ENCODE data around the gene FGFR3. TPM values are rescaled to one million over a fixed set of nuclear protein-coding genes. Genes with fewer than 3 reads are reported as not detected.

FGFR3 gene
- total and polyA plus RNA-seq, 10 of the 15 experiments (the other 5 are each of a cell fraction or from before 2014, with no cell fraction given), result 0.05 to 0.33 (median 0.18) TPM; not detected in 6

DNA sequence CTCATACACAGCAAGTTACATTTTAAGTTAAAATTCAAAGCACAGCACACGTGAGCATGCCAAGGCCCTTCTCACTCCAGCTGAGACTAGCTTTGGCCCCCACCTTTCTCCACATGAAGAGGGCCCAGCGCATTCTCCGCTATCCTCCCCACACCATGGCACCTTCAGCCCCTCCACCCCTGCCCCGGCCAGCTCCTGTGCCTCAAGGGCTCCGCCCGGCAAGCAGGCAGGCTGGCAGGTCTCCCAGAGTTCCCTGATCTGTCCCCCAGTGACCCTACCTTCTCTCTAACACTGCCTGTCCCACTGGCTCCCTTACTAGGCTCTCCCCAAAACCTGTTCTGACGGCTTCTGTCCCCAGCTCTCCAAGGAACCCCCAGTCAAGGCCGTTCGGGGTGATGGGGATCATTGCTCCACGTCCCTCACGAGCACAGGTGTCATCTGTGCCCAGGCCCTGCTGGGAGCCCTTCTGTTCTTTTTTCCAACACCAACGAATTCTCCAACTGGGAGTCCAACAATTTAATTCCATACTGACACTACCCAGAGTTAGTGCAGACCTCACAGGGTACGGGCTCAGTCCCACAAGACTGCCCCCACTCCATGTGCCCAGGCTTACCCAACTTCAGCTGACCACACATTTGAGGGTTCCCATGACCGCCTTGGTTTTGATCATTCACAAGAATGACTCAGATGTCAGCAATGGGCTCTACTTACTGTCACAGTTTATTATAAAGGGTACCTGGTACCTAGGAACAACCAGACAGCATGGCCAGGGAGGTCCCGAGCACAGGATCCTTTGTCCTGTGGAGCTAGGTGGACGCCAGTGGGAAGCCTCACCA lies 58.7 kb downstream of the FGFR3 start (continued):
- TF ChIP-seq NFXL1 (IDR thresholded peaks at IDR 0.05; ENCODE audit: borderline replicate concordance), result no peak
- TF ChIP-seq SMAD5 (IDR thresholded peaks at IDR 0.05; ENCODE audit: low read depth), result no peak
- TF ChIP-seq IRF4 (IDR thresholded peaks at IDR 0.05; ENCODE audit: low read depth, low read length), result no peak
- TF ChIP-seq, protein P1, sequence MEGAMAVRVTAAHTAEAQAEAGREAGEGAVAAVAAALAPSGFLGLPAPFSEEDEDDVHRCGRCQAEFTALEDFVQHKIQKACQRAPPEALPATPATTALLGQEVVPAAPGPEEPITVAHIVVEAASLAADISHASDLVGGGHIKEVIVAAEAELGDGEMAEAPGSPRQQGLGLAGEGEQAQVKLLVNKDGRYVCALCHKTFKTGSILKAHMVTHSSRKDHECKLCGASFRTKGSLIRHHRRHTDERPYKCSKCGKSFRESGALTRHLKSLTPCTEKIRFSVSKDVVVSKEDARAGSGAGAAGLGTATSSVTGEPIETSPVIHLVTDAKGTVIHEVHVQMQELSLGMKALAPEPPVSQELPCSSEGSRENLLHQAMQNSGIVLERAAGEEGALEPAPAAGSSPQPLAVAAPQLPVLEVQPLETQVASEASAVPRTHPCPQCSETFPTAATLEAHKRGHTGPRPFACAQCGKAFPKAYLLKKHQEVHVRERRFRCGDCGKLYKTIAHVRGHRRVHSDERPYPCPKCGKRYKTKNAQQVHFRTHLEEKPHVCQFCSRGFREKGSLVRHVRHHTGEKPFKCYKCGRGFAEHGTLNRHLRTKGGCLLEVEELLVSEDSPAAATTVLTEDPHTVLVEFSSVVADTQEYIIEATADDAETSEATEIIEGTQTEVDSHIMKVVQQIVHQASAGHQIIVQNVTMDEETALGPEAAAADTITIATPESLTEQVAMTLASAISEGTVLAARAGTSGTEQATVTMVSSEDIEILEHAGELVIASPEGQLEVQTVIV (IDR thresholded peaks at IDR 0.05; ENCODE audit: borderline replicate concordance, partially characterized antibody), result no peak
- TF ChIP-seq POLR2AphosphoS2 (IDR thresholded peaks at IDR 0.05; ENCODE audit: low read depth, low read length), result no peak
- TF ChIP-seq ESRRA (IDR thresholded peaks at IDR 0.05; ENCODE audit: low read length), result no peak
- TF ChIP-seq, protein P2, sequence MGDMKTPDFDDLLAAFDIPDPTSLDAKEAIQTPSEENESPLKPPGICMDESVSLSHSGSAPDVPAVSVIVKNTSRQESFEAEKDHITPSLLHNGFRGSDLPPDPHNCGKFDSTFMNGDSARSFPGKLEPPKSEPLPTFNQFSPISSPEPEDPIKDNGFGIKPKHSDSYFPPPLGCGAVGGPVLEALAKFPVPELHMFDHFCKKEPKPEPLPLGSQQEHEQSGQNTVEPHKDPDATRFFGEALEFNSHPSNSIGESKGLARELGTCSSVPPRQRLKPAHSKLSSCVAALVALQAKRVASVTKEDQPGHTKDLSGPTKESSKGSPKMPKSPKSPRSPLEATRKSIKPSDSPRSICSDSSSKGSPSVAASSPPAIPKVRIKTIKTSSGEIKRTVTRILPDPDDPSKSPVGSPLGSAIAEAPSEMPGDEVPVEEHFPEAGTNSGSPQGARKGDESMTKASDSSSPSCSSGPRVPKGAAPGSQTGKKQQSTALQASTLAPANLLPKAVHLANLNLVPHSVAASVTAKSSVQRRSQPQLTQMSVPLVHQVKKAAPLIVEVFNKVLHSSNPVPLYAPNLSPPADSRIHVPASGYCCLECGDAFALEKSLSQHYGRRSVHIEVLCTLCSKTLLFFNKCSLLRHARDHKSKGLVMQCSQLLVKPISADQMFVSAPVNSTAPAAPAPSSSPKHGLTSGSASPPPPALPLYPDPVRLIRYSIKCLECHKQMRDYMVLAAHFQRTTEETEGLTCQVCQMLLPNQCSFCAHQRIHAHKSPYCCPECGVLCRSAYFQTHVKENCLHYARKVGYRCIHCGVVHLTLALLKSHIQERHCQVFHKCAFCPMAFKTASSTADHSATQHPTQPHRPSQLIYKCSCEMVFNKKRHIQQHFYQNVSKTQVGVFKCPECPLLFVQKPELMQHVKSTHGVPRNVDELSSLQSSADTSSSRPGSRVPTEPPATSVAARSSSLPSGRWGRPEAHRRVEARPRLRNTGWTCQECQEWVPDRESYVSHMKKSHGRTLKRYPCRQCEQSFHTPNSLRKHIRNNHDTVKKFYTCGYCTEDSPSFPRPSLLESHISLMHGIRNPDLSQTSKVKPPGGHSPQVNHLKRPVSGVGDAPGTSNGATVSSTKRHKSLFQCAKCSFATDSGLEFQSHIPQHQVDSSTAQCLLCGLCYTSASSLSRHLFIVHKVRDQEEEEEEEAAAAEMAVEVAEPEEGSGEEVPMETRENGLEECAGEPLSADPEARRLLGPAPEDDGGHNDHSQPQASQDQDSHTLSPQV (IDR thresholded peaks at IDR 0.05), result no peak
- no peak for TF ChIP-seq MYB (IDR thresholded peaks at IDR 0.05; ENCODE audit: borderline replicate concordance, low read depth, low read length)
